SH-SY5Y (cell line): ENCODE results near the gene ZNF778.

ENCODE experiments used
- GATA2 ChIP-seq: IDR thresholded peaks from 2 replicates; pipeline ENCODE4 v1.6.1; 2011; ENCODE audit warnings: mild to moderate bottlenecking, low read depth, low read length
- GATA3 ChIP-seq: IDR thresholded peaks from 2 replicates; pipeline ENCODE4 v1.6.1; 2011; ENCODE audit warnings: low read depth, mild to moderate bottlenecking, low read length, moderate library complexity

DNA sequence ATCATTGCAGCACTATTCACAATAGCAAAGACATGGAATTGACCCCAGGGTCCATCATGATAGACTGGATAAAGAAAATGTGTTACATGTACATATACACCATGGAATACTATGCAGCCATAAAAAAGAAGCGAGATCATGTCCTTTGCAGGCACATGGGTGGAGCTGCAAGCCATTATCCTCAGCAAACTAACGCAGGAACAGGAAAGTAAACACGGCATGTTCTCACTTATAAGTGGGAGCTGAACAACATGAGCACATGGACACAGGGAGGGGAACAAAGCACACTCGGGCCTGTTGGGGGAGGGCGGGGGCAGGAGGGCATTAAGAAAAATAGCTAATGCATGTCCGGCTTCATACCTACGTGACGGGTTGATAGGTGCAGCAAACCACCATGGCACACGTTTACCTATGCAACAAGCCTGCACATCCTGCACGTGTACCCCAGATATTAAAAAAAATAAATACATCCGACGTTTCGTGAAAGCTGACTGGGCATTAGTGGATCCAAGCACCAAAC is 28.9 kb downstream of the ZNF778 start:
- TF ChIP-seq GATA2 (no peak), GATA3 (no peak)
